ENCODE data around the gene ADARB2.
"Not testable (repeated sequence)": the region's sequence is repeated elsewhere in the genome, so short reads cannot be mapped to it uniquely, and the experiment has no call there.

ADARB2 gene

DNA sequence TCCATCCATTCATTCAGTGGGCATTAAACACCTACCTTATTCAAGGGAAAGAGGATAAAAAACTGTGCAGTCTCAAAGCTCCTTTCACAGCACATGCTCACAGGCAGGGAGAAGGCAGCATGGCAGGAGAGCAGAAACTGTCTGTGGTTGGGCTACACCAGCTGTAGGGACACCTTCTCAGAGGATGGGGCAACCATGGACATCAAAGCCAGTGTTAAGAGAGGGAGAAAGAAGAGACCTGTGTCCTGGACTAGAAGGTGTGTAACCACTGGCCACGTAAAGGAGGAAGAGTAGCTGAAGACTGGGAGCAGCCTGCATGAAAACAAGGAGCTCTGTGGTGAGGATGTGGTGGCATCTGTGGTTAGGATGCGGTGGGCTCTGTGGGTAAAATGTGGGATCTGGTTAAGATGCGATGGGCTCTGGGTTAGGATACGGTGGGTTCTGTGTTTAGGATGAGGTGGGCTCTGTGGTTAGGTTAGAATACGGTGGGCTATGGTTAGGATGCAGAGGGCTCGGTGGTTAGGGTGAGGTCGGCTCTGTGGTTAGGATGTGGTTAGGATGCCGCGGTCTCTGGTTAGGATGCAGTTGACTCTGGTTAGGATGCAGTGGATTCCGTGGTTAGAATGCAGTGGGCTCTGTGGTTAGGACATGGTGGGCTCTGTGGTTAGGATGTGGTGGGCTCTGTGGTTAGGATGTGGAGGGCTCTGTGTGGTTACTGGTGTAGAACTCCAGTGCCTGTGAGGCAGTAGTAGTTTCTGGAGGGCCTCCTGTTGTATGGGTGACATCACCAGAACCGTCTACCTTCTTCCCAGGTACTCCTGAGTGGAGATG is 483.6 kb downstream of the ADARB2 start:
- no peak overlapping the region for H3K4me3 ChIP-seq (ENCODE audit: low read depth, low read length)

DNA sequence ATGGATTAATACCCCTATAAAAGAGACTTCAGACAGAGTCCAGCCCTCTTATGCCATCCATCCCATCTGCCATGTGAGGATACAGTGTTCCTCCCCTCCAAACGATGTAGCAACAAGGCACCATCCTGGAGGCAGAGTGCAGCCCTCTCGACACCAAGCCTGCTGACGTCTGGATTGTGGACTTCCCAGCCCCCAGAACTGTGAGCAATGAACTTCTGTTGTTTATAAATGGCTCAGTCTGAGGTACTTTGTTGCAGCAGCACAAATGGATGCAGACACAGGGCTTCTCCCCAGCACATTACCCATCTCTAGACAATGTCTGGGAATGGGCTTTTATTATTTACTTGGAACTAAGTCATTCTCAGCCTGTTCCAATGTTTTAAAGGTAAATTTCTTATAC is 485.6 kb downstream of the ADARB2 start:
- no peak overlapping the region for H3K4me3 ChIP-seq (ENCODE audit: low read depth, low read length)

DNA sequence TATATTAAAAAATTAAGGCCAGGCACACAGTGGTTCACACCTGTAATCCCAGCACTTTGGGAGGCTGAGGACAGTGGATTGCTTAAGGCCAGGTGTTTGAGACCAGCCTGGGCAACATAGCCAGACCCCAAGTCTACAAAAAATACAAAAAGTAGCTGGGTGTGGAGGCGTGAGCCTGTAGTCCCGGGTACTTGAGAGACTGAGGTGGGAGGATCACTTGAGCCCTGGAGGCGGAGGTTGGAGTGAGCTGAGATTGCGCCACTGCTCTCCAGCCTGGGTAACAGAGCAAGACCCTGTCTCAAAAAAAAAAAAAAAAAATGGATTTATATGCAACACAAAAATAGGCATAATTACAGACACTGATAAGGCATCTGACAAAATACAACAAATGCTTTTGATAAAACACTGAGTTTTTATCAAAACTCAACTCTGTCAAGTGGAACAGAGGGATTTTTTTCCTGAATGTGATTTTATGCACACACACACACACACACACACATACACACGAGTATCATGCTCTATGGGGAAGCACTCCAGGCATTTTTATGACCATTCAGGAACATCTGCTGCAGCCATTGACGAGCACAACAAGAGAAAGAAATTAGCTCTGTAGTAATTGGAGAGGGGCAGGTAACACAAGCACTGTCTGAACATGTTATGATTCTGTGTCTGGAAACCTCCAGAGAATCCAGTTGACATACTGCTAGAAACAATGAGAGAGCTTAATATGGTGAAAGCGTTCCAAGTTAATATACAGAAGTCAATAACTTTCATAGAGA is 488.0 kb downstream of the ADARB2 start:
- no peak overlapping the region for H3K4me3 ChIP-seq (ENCODE audit: low read depth, low read length)

DNA sequence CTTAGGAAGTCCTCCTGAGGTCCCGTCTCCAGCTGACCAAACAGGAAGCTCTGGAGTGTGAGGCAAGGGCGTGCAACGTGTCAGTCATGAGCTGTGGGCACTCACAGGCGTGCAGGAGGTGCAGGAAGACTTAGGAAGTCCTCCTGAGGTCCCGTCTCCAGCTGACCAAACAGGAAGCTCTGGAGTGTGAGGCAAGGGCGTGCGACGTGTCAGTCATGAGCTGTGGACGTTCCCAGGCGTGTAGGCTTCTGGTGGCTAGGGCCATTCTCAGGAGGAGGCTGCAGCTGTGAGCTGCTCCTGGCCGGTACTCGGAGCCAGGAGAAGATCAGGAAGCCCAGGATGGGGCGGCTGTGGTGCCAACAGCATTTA is 489.1 kb downstream of the ADARB2 start:
- not testable (repeated sequence) for H3K4me3 ChIP-seq (ENCODE audit: low read depth, low read length)

DNA sequence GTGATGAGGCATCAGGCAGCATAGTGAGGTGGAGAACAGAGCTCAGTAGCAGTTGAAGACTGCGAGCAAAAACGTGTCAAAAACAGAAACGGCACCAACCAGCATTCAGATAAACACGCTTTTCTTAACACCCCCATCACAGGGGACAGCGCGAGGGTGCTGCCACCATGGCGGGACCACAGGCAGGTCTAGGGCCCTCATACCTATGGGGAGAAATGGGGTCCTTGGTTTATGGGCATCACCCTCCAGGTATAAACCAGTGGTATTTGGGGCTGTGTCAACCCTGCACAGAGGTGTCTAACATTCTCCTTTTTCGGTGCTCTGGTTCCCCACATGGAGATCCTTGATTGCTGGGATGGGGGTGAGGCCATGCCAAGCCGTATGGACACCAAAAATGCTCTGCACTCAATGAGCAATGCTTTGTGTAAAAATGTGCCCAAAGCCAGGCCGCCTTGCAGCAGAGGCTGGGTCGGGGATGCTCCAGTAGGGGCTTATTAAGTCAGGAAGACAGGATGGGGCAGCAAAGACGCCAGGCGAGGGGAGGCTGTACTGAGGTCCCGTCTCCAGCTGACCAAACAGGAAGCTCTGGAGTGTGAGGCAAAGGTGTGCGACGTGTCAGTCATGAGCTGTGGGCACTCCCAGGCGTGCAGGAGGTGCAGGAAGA is 489.6 kb downstream of the ADARB2 start:
- no peak overlapping the region for H3K4me3 ChIP-seq (ENCODE audit: low read depth, low read length)

DNA sequence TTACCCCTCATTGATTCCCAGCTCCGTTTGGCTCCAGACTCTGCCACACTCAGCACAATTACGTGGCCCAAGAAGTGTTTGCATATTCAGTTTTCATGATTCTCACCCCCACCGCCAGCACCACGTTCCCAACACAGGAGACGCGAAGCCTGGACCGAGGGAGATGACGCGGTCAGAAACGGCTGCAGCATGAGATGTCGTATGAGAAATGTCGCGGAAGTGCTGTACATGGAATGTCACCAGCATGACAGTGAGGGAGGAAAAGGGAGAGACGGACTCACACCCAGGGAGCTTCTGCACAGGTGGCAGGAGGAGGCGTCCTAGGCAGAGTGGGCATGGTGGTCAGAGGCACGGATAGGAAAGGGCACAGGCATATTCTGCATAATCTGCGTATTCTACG is 492.8 kb downstream of the ADARB2 start:
- H3K4me3 ChIP-seq (ENCODE audit: low read depth, low read length): no peak overlapping the region

DNA sequence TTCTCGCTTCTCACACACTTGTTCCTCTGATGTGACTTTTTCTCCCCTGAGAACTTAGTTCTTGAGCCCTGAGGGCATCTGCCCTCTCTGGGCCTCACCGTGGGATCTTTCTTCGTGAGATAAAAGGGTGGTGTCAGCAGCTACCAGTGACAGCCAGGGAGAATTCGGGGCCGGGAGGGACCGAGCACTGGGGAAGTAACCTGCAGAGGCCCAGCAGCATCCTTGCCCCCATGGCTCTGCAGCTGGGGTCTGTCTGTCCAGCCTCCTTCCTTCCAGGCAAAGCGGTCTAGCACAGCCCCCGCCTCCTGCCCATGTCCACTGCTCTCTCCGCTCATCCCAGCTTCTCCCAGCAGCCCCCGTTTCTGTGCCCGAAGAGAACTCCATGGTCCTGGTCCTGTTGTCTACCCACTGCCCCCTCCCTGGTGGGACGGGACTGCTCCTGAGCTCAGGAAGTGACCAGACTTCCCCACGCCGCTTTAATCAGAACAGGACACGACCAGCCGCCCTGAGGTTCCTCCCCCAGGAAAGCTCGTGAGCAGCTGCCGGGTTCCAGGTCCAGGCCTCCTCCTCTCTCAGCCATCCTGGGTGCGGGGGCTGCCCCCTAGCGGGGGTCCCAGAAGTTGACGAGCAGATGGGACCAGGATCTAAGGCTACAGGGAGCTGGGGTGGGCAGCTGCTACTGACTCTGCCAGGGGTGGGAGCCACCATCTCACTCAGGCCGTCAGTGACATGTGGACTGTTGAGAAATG is 493.7 kb downstream of the ADARB2 start:
- H3K4me3 ChIP-seq (ENCODE audit: low read depth, low read length): no peak overlapping the region

DNA sequence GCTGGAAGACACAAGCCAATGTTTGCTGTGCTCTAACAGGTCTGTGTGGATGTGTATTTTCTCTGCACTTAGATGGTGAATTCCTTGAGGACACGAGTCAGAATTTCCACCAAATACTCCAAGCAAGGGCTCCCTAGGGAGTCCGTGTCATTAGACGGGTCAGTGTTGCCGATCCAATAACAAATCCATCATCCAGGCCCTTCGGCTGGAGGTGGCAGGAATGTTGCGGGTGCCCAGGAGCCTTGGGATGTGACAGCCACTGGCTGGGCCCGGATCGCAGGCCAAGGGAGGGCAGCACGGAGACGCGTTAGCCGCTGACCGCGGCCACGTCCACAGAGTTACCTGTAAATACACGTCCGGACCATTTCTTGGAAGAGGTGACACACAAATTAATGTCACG is 494.4 kb downstream of the ADARB2 start:
- no peak overlapping the region for H3K4me3 ChIP-seq (ENCODE audit: low read depth, low read length)

DNA sequence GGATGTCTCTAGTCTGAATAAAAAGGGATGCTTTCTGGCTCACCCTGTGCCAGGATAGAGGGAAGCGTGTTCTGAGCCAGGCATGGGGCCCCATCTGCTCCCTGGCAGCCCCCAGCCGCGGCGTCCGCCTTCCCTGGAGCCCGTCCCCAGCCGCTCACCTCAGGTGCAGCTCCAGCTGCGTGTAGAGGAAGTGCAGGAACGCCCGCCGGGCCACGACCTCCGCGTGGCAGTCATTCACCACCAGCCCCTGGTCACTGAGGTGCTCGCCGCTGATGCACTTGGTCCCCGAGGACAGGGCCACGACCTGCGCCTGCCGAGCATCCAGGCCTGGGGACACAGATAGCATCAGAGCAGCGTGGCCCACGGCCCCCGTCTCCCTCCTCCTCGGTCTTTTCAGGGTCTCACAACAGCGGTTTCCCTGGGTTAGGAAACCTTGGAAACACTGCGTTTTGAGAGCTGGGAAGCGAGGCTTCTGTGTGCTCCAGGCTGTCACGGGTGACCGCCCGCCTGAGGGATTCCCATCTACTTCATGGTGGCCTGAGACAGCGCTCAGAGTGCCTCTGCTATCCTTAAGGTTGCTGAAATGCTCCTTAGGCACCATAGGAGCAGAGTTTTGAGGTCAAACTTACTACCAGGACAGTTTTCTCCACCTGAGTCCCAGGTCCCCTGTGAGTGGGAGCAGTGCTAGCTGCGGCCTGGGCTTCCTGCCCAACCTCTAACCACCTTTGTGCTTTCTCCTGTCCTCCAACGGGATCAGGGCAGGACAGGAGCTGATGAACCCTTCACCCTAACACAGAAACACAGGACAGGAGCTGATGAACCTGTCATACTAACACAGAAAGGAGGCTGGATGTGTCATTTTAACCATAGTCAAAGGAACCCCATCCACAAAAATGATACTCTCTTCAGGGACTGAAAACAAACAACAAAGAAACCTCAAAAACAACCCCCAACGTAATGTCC is 495.1 kb downstream of the ADARB2 start:
- H3K4me3 ChIP-seq (ENCODE audit: low read depth, low read length): no peak overlapping the region

DNA sequence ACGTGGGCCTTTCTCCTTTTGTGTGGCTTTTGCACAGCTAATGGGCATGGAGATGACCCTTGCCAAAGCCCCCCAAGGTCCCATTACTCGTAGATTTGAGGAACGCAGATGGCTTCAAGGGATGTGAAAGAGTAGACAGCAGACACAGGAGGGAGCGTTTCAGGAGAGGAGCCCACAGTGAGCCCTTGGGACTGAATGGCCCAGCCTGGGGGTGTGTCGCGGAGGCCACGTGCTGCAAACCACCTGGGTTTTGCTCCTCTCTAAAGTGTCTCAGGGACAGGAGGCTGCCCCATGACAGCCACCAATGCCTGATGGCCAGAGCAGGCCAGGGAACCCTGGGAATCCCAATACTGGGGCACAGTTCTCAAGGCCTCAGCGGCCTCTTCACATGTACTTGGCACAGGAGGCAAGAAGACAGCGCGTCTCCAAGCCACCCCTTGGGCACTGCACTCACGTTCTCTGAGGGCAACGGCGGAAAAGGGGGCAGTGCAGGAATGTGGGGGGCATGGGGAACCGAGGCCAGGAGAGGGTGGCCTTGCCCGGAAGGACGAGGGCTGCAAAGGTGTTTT is 495.9 kb downstream of the ADARB2 start:
- H3K4me3 ChIP-seq (ENCODE audit: low read depth, low read length): no peak overlapping the region

DNA sequence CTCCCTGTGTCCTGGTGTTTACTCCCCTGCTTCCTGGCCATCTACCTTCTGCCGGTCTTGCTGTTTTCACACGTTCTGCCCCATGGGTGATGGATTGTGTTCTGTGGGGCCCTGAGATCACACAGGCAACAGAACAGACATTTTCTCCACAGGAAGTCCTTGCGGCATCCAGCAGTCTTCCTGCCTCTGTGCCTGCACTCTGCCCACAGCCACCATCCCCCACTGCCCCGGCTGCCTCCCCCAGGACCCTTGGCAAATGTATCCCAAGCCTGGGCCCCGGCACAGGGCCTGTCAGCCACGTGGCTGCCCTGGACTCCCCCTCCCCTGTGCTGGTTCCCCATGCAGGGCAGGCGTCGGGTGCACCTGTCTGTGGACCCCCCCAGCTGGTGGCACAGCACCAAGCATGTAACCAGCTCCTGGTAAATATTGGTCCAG is 497.0 kb downstream of the ADARB2 start:
- H3K4me3 ChIP-seq (ENCODE audit: low read depth, low read length): no peak overlapping the region

DNA sequence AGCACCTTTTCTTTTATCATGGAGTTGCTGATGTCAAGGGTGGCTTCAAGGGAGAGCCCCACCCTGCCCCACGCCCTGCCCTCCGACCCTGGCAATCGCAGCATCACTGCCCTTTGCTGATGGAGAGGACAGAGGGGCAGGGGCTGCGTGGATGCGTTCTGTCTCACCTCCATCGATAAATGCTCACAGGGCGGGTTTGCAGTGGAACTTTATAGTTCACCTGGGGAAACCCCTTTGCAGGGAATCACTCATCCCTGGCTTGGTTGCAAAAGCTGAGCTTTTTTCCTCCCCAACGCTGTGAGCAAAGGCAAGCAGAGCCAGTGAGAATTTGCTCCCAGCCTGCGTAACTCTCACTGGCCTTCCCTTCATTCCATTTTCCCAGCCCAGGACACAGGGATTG is 504.3 kb downstream of the ADARB2 start:
- H3K4me3 ChIP-seq (ENCODE audit: low read depth, low read length): no peak overlapping the region

DNA sequence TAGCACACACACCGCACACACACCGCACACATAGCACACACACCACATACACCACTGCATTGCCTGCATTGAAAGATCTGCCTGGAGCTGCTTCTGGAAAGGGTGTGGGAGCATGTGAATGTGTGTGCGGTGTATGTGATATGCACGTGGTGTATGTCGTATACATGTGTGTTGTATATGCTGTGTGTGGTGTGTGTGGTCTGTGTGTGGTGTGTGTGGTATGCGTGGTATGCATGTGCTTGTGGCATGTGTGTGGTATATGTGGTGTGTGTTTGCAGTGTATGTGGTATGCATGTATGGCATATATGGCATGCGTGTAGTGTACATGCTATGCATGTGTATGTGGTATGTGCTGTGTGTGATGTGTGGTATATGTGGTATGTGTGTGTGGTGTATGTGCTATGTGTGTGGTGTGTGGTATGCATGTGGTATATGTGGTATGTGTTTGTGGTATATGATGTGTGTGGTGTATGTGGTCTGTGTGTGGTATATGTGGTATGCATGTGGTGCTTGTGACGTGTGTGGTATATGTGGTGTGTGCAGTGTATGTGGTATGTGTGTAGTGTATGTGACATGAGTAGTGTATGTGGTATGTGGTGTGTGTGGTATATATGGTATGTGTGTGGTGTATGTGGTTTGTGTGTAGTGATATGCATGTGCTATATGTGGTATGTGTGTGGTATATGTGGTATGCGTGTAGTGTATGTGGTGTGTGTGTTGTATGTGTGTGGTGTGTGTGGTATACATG is 505.0 kb downstream of the ADARB2 start:
- no peak overlapping the region for H3K4me3 ChIP-seq (ENCODE audit: low read depth, low read length)

DNA sequence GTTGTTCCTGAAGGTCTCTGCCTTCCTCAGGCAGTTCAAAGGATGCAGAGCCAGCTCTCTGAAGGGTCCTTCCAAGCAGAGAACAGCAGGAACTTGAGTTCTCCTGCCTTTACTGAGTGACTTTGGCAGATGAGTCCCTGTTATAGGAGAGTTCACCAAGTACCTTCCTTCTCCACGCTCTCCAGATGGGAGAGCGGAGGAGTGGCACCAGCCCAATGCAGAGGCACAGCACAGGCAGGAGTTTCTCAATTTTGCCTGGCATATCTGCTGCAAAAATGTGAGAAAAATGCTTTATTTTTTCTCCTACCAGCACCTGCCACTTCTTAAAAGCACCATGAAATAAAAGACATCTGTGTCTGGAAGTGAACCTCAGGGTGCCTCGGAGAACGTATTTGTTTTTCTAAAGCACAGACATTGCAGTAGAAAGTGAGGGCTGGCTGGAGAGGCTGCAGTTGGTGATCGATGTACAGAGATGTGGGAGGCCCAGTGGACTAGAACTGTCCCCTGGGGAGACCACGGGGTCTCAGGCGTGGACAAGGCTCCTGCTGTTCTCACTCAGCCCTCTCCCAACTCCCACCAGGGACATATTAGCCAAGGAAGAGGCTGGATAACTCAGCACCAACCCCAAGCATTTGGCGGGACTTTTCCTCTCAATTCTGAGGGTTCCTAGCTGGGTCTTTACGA is 506.6 kb downstream of the ADARB2 start:
- H3K4me3 ChIP-seq (ENCODE audit: low read depth, low read length): no peak overlapping the region

DNA sequence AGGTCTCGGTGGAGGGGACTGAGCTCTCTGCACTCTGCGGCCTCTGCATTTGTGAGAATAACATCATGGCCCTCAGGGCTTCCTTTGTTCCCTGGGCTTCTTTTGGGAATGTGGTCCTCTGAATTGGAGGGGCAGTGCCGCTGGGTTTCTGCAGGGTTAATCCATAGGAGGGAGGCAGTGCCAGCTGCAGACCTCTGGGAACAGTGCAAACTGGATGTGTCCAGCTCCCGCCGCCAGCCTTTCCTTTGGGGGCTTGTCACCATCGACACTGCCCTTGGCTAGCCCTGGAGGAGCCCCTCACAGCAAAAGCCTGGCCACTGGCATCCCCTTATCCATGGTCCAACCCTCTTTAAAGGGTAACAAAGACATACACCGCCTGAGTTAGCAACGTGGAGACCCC is 507.2 kb downstream of the ADARB2 start:
- H3K4me3 ChIP-seq (ENCODE audit: low read depth, low read length): no peak overlapping the region

DNA sequence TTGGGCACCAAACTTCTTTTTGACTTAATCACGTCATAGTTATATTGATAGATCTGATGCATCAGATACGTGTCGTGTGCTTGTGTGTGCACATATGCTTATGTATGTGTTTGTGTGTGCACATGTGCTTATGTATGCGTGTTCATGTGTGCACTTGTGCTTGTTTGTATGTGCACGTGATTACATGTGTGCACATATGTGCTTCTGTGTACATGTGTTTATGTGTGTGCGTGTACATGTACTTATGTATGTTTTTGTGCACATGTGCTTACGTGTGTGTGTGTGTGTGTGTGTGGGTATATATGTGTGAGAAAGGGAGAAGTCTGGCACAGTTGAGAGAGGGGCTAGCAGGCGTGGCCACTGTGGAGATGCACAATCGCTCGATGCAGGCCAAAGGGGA is 507.8 kb downstream of the ADARB2 start:
- no peak overlapping the region for H3K4me3 ChIP-seq (ENCODE audit: low read depth, low read length)

DNA sequence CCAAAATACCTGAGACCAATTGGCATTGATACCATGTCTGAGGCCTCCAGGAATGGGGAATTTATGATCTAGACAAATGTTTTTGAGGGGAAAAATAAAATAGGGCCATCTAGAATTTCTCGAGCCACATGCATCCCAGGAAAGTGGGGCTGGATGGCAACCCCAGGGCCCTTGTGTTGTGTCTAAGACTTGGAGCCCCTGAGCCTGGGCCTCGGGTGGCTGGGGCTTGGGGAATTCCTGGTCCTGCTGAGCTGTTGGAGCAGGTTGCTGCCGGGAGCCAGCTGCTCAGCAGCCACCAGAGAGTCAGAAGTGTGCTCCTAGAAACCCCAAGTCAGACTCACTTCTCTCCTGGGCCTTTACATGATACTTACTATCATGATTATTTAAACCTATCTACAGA is 508.2 kb downstream of the ADARB2 start:
- H3K4me3 ChIP-seq (ENCODE audit: low read depth, low read length): no peak overlapping the region

DNA sequence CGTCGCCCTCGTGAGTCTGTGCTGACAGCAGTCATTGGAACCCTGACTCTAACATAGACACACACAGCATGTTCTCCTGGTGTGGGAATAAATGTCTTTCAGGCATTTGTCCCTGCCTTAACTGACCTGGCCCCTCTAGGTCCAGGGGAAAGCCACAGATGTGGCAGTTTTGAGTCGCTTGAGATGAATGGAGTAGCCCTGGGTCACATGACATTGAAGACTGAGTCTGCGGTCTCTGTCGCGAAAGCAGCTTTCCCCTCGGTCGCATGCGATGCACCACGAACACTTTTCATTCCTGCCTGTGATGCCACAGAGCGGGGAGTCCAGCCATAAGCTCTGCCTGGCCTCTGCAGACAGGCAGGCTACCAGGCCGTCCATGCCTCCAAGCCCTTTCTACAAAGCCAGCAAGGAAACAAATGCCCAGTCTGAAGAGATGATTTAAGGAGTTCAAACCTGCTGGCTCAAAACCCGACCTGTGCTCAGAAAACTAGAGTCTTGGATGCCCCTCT is 508.8 kb downstream of the ADARB2 start:
- H3K4me3 ChIP-seq (ENCODE audit: low read depth, low read length): no peak overlapping the region
